Measurements from ENCODE around the gene DENND5B. TPM values are rescaled to one million over a fixed set of nuclear protein-coding genes. Genes with fewer than 3 reads are reported as not detected.
"Not testable (repeated sequence)": the region's sequence is repeated elsewhere in the genome, so short reads cannot be mapped to it uniquely, and the experiment has no call there.

DENND5B gene
- total RNA-seq, 1 donor from 2014 or later: 17.5 TPM

- Mint-ChIP-seq H3K27ac (no peak overlapping the region), H3K4me1 (ENCODE audit: unreplicated experiment) (peaks cover 6% of the 10 kb centered on the region), H3K27me3 (no peaks in the 10 kb centered on the region)
Observed at GRCh38 chr12:31387011-31387410, 203.9 kb downstream of the DENND5B start.

GRCh38 chr12:31386364-31386777 lies 204.6 kb downstream of the DENND5B start:
- Mint-ChIP-seq H3K9me3 (no peaks in the 10 kb centered on the region), H3K27ac (peak overlapping the region; percentile 14), H3K4me3 (no peak overlapping the region), H3K36me3 (peaks cover 40% of the 10 kb centered on the region), H3K4me1 (ENCODE audit: unreplicated experiment) (peaks cover 6% of the 10 kb centered on the region), H3K27me3 (no peaks in the 10 kb centered on the region)
- no peak for TF ChIP-seq CTCF (conservative IDR thresholded peaks at IDR 0.05)
- DNase-seq (ENCODE audit: extremely low spot score, unreplicated experiment): no peak

More at GRCh38 chr12:31387011-31387410, 203.9 kb downstream of the DENND5B start:
- TF ChIP-seq CTCF (conservative IDR thresholded peaks at IDR 0.05): no peak
- DNase-seq (ENCODE audit: extremely low spot score, unreplicated experiment): no peak
- peaks cover 38% of the 10 kb centered on the region for H3K36me3 Mint-ChIP-seq
- H3K9me3 Mint-ChIP-seq: no peaks in the 10 kb centered on the region
- no peak overlapping the region for H3K4me3 Mint-ChIP-seq

GRCh38 chr12:31377210-31377609 lies 213.7 kb downstream of the DENND5B start:
- DNase-seq (ENCODE audit: extremely low spot score, unreplicated experiment); H3K27me3 Mint-ChIP-seq; H3K36me3 Mint-ChIP-seq; H3K27ac Mint-ChIP-seq; H3K9me3 Mint-ChIP-seq; H3K4me1 Mint-ChIP-seq (ENCODE audit: unreplicated experiment); H3K4me3 Mint-ChIP-seq: not testable (repeated sequence)

GRCh38 chr12:31375422-31375821 lies 215.5 kb downstream of the DENND5B start:
- not testable (repeated sequence) for H3K27ac Mint-ChIP-seq; H3K9me3 Mint-ChIP-seq; DNase-seq (ENCODE audit: extremely low spot score, unreplicated experiment); H3K4me1 Mint-ChIP-seq (ENCODE audit: unreplicated experiment); H3K27me3 Mint-ChIP-seq; H3K4me3 Mint-ChIP-seq; H3K36me3 Mint-ChIP-seq

GRCh38 chr12:31371256-31371620 lies 219.7 kb downstream of the DENND5B start:
- Mint-ChIP-seq H3K27me3 (no peaks in the 10 kb centered on the region), H3K9me3 (peaks cover 4% of the 10 kb centered on the region), H3K4me3 (peak overlapping the region; percentile 75), H3K4me1 (ENCODE audit: unreplicated experiment) (peaks cover 28% of the 10 kb centered on the region), H3K36me3 (peaks cover 4% of the 10 kb centered on the region), H3K27ac (peak overlapping the region; percentile 95)
- TF ChIP-seq CTCF (conservative IDR thresholded peaks at IDR 0.05): no peak
- DNase-seq (ENCODE audit: extremely low spot score, unreplicated experiment): no peak

- Mint-ChIP-seq H3K27me3 (no peaks in the 10 kb centered on the region), H3K4me1 (ENCODE audit: unreplicated experiment) (peaks cover 28% of the 10 kb centered on the region), H3K9me3 (peaks cover 4% of the 10 kb centered on the region), H3K4me3 (peak overlapping the region; percentile 75), H3K27ac (peak overlapping the region; percentile 95), H3K36me3 (peaks cover 4% of the 10 kb centered on the region)
- DNase-seq (ENCODE audit: extremely low spot score, unreplicated experiment): no peak
- no peak for TF ChIP-seq CTCF (conservative IDR thresholded peaks at IDR 0.05)
Observed at GRCh38 chr12:31370531-31371255, 220.2 kb downstream of the DENND5B start.
